NCI-H69 (cell line): ENCODE measurements around the gene CSTB.
A peak's percentile ranks its signal among the peaks of the same experiment; 100 is the strongest.

Source experiments
- DNase-seq: peaks from one replicate; lab custom pipeline; 2025; lab: John Stamatoyannopoulos, UW

The CSTB gene

GRCh38 chr21:43790010-43790524 is 14.0 kb upstream of the CSTB start:
- peak; percentile 52 for DNase-seq

- DNase-seq: peak; percentile 98
Observed at GRCh38 chr21:43789276-43790009, 13.3 kb upstream of the CSTB start, which contains the start of gene RRP1. RRP1 (plus strand) TSS chr21:43789577; CDS start chr21:43789630, 53 bp downstream.

GRCh38 chr21:43786807-43787440 is 10.8 kb upstream of the CSTB start:
- no peak for DNase-seq

- DNase-seq: no peak
Observed at GRCh38 chr21:43786300-43786806, 10.2 kb upstream of the CSTB start.

GRCh38 chr21:43785134-43785533 is 9.0 kb upstream of the CSTB start:
- DNase-seq: no peak

- no peak for DNase-seq
Observed at GRCh38 chr21:43783098-43783700, 7.1 kb upstream of the CSTB start.

GRCh38 chr21:43782431-43783097 is 6.5 kb upstream of the CSTB start:
- no peak for DNase-seq

- no peak for DNase-seq
Observed at GRCh38 chr21:43781846-43782245, 5.7 kb upstream of the CSTB start.

GRCh38 chr21:43779660-43780059 is 3.6 kb upstream of the CSTB start:
- peak; percentile 57 for DNase-seq

GRCh38 chr21:43778469-43779335 is 2.6 kb upstream of the CSTB start:
- DNase-seq: no peak

- DNase-seq: no peak
Observed at GRCh38 chr21:43777953-43778352, 1.8 kb upstream of the CSTB start.

GRCh38 chr21:43775190-43775589 is 918 bp downstream of the CSTB start:
- DNase-seq: no peak

GRCh38 chr21:43774163-43774562 is 1.9 kb downstream of the CSTB start:
- DNase-seq: no peak

GRCh38 chr21:43772425-43772821 is 3.7 kb downstream of the CSTB start:
- DNase-seq: no peak

- no peak for DNase-seq
Observed at GRCh38 chr21:43771698-43772424, 4.2 kb downstream of the CSTB start.

GRCh38 chr21:43771199-43771675 is 4.9 kb downstream of the CSTB start:
- DNase-seq: no peak

GRCh38 chr21:43770066-43770655 is 5.9 kb downstream of the CSTB start:
- no peak for DNase-seq

GRCh38 chr21:43769325-43769958 is 6.7 kb downstream of the CSTB start:
- DNase-seq: no peak

- DNase-seq: no peak
Observed at GRCh38 chr21:43768868-43769167, 7.3 kb downstream of the CSTB start.
